Measurements from ENCODE around the gene SLC22A7.
A peak's percentile ranks its signal among the peaks of the same experiment; 100 is the strongest.

SLC22A7 gene

DNA sequence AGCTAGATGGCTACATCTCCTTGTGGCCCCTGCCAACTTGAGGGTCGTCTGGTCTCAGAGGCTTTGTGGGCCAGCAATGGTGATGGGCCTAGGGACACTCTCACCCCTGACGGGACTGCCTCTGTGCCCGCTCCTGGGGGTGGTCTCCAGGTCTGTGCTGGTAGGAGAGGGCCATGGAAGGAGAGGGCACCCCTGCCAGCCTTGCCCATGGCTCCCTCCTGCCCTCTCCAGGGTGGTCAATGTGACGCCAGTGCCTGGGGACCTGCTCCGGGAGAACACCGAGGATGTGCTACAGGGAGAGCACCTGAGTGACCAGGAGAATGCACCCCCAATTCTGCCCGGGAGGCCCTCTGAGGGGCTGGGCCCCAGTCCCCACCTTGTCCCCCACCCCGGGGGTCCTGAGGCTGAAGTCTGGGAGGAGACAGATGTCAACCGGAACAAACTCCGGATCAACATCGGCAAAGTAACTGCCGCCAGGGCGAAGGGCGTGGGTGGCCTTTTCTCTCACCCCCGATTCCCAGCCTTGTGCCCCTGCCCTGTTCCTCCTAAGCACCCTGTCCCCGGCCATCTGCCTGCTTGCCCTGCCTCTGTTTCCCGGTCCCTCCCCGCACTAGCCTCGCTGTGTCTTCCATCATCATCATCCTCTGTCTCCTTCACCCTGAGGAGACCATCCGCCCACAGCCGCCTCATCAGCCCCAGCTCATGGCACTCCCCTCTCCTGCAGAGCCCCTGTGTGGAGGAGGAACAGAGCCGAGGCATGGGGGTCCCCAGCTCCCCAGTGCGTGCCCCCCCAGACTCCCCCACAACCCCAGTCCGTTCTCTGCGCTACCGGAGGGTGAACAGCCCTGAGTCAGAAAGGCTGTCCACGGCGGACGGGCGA, 39.0 kb upstream of the SLC22A7 start:
- H3K27ac Mint-ChIP-seq (ENCODE audit: low read depth) = no peak overlapping the region
- ATAC-seq (replicated peaks; ENCODE audit: extremely low read depth, poor library complexity, severe bottlenecking) (no peak), DNase-seq (ENCODE audit: low spot score in 2 of 2) (no peak)
- H3K9me3 Mint-ChIP-seq = no peaks in the 10 kb centered on the region
- no peak overlapping the region for H3K4me3 Mint-ChIP-seq
- peaks cover 12% of the 10 kb centered on the region for H3K27me3 Mint-ChIP-seq
- no peaks in the 10 kb centered on the region for H3K36me3 Mint-ChIP-seq (ENCODE audit: insufficient read depth)
- no peaks in the 10 kb centered on the region for H3K4me1 Mint-ChIP-seq

DNA sequence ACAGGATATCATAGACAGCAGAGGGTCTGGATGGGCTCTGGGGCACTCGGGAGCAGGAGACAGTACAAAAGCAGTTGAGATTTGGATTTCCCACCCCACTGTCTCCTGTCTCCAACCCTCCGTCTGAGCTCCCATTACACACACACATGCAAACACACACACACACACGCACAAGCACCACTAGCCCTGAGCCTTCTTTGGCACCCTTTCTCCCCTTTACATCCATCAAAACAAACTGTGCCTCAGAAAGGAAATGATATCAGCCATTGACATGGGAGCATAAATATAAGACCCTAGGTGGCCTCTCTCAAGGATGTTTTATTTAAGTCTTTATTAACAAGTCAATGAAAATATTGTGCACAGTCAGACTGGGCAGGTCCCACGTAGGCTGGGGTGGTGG, 37.3 kb upstream of the SLC22A7 start:
- Mint-ChIP-seq H3K4me3 (no peak overlapping the region), H3K4me1 (no peaks in the 10 kb centered on the region), H3K36me3 (ENCODE audit: insufficient read depth) (peaks cover 1% of the 10 kb centered on the region), H3K9me3 (no peaks in the 10 kb centered on the region), H3K27me3 (peaks cover 4% of the 10 kb centered on the region), H3K27ac (ENCODE audit: low read depth) (no peak overlapping the region)
- ATAC-seq (replicated peaks; ENCODE audit: extremely low read depth, poor library complexity, severe bottlenecking) (no peak), DNase-seq (ENCODE audit: low spot score in 2 of 2) (no peak)

- Mint-ChIP-seq H3K4me1 (no peaks in the 10 kb centered on the region), H3K36me3 (ENCODE audit: insufficient read depth) (peaks cover 1% of the 10 kb centered on the region), H3K27ac (ENCODE audit: low read depth) (no peak overlapping the region), H3K27me3 (peaks cover under 1% of the 10 kb centered on the region), H3K4me3 (no peak overlapping the region), H3K9me3 (no peaks in the 10 kb centered on the region)
- no peak for ATAC-seq (replicated peaks; ENCODE audit: extremely low read depth, poor library complexity, severe bottlenecking)
- no peak for DNase-seq (ENCODE audit: low spot score in 2 of 2)
Observed at GRCh38 chr6:43261198-43261597, 36.9 kb upstream of the SLC22A7 start.

DNA sequence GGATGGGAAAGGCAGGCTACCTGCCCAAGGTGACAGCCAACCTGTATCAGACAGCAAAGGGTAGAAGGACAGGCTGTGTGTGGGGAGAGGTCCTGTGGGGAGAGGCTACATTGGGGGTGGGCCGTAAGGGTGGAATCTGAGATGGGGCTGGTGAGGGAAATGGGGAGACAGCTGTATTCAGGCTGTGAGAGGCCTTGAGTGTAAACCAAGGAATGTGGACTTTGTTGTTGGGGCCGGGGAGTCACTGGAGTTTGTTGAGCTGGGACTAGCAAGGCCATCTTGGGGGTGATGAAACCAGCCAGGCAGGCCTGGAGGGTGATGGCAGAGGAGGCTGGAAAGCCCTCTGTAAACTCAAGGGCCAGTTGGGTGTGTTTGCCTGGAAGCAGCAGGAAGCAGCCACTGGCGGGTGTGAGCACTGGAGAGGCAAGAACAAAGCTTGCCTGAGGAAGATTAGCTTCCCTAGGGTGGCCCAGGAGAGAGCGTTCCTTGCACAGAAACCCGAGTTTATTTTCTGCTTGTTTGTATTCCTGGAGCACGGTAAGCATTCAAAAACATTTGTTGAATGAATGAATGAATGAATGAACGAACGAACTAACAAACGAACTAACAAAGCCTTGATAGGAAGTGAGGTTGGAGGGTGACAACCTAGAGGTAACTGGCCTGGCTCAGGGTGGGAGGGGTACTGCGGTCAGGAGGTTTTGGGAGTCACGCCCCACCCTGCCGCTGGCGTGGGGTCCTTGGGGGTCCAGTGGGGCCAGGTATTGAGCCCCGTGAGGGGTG, 35.9 kb upstream of the SLC22A7 start:
- no peaks in the 10 kb centered on the region for H3K9me3 Mint-ChIP-seq
- H3K36me3 Mint-ChIP-seq (ENCODE audit: insufficient read depth) = peaks cover 1% of the 10 kb centered on the region
- H3K4me3 Mint-ChIP-seq = no peak overlapping the region
- no peak overlapping the region for H3K27ac Mint-ChIP-seq (ENCODE audit: low read depth)
- ATAC-seq (replicated peaks; ENCODE audit: extremely low read depth, poor library complexity, severe bottlenecking) (no peak), DNase-seq (ENCODE audit: low spot score in 2 of 2) (no peak)
- H3K27me3 Mint-ChIP-seq = no peaks in the 10 kb centered on the region
- H3K4me1 Mint-ChIP-seq = no peaks in the 10 kb centered on the region

DNA sequence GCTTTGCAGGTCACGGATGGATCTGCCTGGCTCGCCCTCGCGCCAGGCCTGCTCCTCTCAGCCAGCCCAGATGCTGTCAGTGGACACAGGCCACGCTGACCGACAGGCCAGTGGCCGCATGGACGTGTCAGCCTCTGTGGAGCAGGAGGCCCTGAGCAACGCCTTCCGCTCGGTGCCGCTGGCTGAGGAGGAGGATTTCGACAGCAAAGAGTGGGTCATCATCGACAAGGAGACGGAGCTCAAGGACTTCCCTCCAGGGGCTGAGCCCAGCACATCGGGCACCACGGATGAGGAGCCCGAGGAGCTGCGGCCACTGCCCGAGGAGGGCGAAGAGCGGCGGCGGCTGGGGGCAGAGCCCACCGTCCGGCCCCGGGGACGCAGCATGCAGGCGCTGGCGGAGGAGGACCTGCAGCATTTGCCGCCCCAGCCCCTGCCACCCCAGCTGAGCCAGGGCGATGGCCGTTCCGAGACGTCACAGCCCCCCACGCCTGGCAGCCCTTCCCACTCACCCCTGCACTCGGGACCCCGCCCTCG, 35.2 kb upstream of the SLC22A7 start:
- Mint-ChIP-seq H3K4me3 (no peak overlapping the region), H3K9me3 (no peaks in the 10 kb centered on the region), H3K4me1 (no peaks in the 10 kb centered on the region), H3K27me3 (no peaks in the 10 kb centered on the region), H3K36me3 (ENCODE audit: insufficient read depth) (peaks cover 1% of the 10 kb centered on the region), H3K27ac (ENCODE audit: low read depth) (no peak overlapping the region)
- DNase-seq (ENCODE audit: low spot score in 2 of 2) (no peak), ATAC-seq (replicated peaks; ENCODE audit: extremely low read depth, poor library complexity, severe bottlenecking) (no peak)

DNA sequence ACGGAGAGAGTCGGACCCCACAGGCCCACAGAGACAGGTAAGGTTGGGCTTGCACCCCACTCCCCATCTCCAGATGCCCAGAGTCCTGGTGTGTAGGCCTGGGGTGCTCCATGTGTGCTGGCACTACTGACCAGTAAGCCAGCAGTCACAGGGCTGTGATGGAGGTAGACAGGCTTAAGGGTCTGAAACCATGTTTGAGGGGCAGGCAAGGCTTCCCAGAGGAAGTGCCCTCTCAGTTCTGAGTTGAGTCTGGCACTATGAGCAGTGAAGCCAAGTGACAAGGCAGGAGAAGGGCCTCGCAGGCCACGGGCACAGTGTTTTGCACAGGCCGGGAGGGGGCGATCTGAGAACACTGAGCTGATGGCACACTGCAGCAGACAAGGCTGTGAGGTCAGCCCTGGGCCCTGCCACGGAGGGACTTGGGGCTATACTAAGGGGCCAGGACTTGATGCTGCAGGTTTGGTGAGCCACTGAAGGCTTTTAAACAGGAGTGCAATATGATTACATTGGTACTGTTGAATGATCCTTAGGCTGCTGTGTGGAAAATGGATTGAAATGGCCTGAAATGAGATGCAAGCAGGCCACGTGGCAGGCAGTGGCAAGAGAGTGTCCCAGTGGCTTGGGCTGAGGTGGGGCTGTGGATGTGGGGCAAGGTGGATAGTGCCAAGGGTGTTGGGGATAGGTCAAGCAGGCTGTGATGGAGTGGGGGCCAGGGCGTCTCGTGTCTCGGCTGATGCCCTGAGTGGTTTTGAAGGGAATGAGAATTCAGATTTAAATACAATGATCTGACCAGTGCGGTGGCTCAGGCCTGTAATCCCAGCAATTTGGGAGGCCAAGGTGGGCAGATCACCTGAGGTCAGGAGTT, 34.5 kb upstream of the SLC22A7 start:
- Mint-ChIP-seq H3K27me3 (no peaks in the 10 kb centered on the region), H3K27ac (ENCODE audit: low read depth) (no peak overlapping the region), H3K4me3 (no peak overlapping the region), H3K36me3 (ENCODE audit: insufficient read depth) (peaks cover 1% of the 10 kb centered on the region), H3K4me1 (no peaks in the 10 kb centered on the region), H3K9me3 (no peaks in the 10 kb centered on the region)
- peak; percentile 84 for ATAC-seq (replicated peaks; ENCODE audit: extremely low read depth, poor library complexity, severe bottlenecking)
- peak; percentile 59 to 61 for DNase-seq (ENCODE audit: low spot score in 2 of 2)

GRCh38 chr6:43264599-43265145, 33.4 kb upstream of the SLC22A7 start:
- Mint-ChIP-seq H3K9me3 (no peaks in the 10 kb centered on the region), H3K27me3 (no peaks in the 10 kb centered on the region), H3K4me1 (peaks cover 7% of the 10 kb centered on the region), H3K27ac (ENCODE audit: low read depth) (no peak overlapping the region), H3K36me3 (ENCODE audit: insufficient read depth) (peaks cover 1% of the 10 kb centered on the region), H3K4me3 (no peak overlapping the region)
- ATAC-seq (replicated peaks; ENCODE audit: extremely low read depth, poor library complexity, severe bottlenecking) (no peak), DNase-seq (ENCODE audit: low spot score in 2 of 2) (no peak)

GRCh38 chr6:43265564-43265963, 32.5 kb upstream of the SLC22A7 start:
- Mint-ChIP-seq H3K27me3 (no peaks in the 10 kb centered on the region), H3K36me3 (ENCODE audit: insufficient read depth) (peaks cover 1% of the 10 kb centered on the region), H3K4me3 (no peak overlapping the region), H3K4me1 (peaks cover 7% of the 10 kb centered on the region), H3K9me3 (no peaks in the 10 kb centered on the region), H3K27ac (ENCODE audit: low read depth) (no peak overlapping the region)
- DNase-seq (ENCODE audit: low spot score in 2 of 2) (no peak), ATAC-seq (replicated peaks; ENCODE audit: extremely low read depth, poor library complexity, severe bottlenecking) (no peak)

DNA sequence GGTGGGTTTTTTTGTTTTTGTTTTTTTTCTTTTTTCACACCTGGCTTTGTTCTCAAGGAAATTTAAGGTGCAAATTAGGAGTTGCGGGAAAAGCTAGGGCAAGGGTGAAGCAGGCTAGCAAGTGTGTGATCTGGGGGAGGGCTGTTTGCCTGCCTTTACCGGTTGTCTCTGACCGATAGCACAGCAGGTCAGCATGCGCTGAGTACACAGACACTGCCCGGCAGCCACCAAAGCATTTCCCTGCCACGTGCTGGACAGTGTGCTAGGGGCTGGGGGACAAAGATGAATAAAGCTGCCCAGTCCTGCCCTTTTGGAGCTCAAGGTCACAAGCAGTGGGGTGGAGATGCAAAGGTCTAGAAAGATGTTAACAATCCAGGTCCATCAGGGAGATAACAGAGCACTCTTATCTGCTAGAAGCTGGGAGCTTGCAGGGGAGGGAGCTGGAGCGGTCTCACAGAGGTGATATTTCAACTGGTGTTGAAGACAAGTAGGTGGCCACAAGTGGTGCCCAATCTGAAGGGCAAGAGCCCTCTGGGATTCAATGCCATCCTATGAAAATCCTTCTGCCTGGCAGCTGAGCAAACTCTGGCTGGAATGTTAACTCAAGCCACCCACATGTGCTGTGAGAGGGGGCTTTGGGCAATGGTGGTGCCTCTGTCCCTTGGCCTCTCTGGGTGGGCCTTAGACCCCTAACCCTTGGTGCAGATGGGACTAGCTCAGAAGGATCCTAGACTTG, 30.3 kb upstream of the SLC22A7 start:
- Mint-ChIP-seq H3K4me1 (peaks cover 7% of the 10 kb centered on the region), H3K27ac (ENCODE audit: low read depth) (no peak overlapping the region), H3K36me3 (ENCODE audit: insufficient read depth) (peaks cover 1% of the 10 kb centered on the region), H3K4me3 (no peak overlapping the region), H3K27me3 (no peaks in the 10 kb centered on the region), H3K9me3 (no peaks in the 10 kb centered on the region)
- no peak for DNase-seq (ENCODE audit: low spot score in 2 of 2)
- ATAC-seq (replicated peaks; ENCODE audit: extremely low read depth, poor library complexity, severe bottlenecking) = no peak

DNA sequence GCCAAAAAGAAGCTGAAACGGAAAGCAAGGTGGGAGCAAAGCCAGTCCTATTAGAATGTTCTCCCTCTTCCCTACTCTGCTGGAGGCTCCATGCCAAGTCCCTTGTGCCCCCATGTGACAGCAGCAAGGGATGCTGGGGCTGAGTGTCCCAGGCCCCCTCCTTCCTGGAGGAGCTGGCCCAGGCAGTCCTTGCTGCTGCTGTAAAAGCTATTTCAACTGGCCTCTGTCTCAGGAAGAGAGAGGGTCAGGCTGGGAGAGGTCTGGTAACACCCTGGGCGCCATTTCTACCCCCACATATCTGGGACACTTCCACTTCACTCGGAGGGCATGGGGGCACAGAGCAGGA, 29.7 kb upstream of the SLC22A7 start:
- no peak for DNase-seq (ENCODE audit: low spot score in 2 of 2)
- Mint-ChIP-seq H3K4me3 (peak overlapping the region; percentile 78), H3K9me3 (no peaks in the 10 kb centered on the region), H3K36me3 (ENCODE audit: insufficient read depth) (peaks cover 1% of the 10 kb centered on the region), H3K27me3 (no peaks in the 10 kb centered on the region), H3K4me1 (peaks cover 7% of the 10 kb centered on the region), H3K27ac (ENCODE audit: low read depth) (no peak overlapping the region)
- no peak for ATAC-seq (replicated peaks; ENCODE audit: extremely low read depth, poor library complexity, severe bottlenecking)

GRCh38 chr6:43268782-43269272, 29.2 kb upstream of the SLC22A7 start:
- Mint-ChIP-seq H3K27ac (ENCODE audit: low read depth) (no peak overlapping the region), H3K9me3 (no peaks in the 10 kb centered on the region), H3K36me3 (ENCODE audit: insufficient read depth) (peaks cover 1% of the 10 kb centered on the region), H3K27me3 (peaks cover under 1% of the 10 kb centered on the region), H3K4me1 (peaks cover 7% of the 10 kb centered on the region), H3K4me3 (peak overlapping the region; percentile 78)
- DNase-seq (ENCODE audit: low spot score in 2 of 2) (no peak), ATAC-seq (replicated peaks; ENCODE audit: extremely low read depth, poor library complexity, severe bottlenecking) (no peak)

Data from central memory CD8-positive, alpha-beta T cell (primary cell).